ENCODE measurements around the gene GPR12.
A peak's percentile ranks its signal among the peaks of the same experiment; 100 is the strongest.
"Not testable (repeated sequence)": the region's sequence is repeated elsewhere in the genome, so short reads cannot be mapped to it uniquely, and the experiment has no call there.

The GPR12 gene

GRCh38 chr13:26742691-26743358 lies 17.8 kb downstream of the GPR12 start:
- peak overlapping the region; percentile 31 for H3K4me3 ChIP-seq (ENCODE audit: low read length)
- no peak overlapping the region for H3K9ac ChIP-seq (ENCODE audit: low read length)
- no peaks in the 10 kb centered on the region for H3K36me3 ChIP-seq (ENCODE audit: control insufficient read depth, low read depth, low read length)
- H3K27ac ChIP-seq (ENCODE audit: low read length) = no peak overlapping the region
- H3K27me3 ChIP-seq (ENCODE audit: control insufficient read depth, insufficient read depth, low read length) = peaks cover 37% of the 10 kb centered on the region
- no peaks in the 10 kb centered on the region for H3K9me3 ChIP-seq (ENCODE audit: control insufficient read depth, low read depth, low read length)
- H3K4me1 ChIP-seq (ENCODE audit: control insufficient read depth, low read depth, low read length) = peaks cover 18% of the 10 kb centered on the region

- Histone ChIP-seq H3K36me3 (ENCODE audit: control insufficient read depth, low read depth, low read length) (no peaks in the 10 kb centered on the region), H3K27ac (ENCODE audit: low read length) (no peak overlapping the region), H3K27me3 (ENCODE audit: control insufficient read depth, insufficient read depth, low read length) (no peaks in the 10 kb centered on the region), H3K4me3 (ENCODE audit: low read length) (no peak overlapping the region), H3K4me1 (ENCODE audit: control insufficient read depth, low read depth, low read length) (no peaks in the 10 kb centered on the region), H3K9ac (ENCODE audit: low read length) (no peak overlapping the region), H3K9me3 (ENCODE audit: control insufficient read depth, low read depth, low read length) (no peaks in the 10 kb centered on the region)
Observed at GRCh38 chr13:26735677-26736076, 24.9 kb downstream of the GPR12 start.

- Histone ChIP-seq H3K27me3 (ENCODE audit: control insufficient read depth, insufficient read depth, low read length) (no peaks in the 10 kb centered on the region), H3K9me3 (ENCODE audit: control insufficient read depth, low read depth, low read length) (no peaks in the 10 kb centered on the region), H3K36me3 (ENCODE audit: control insufficient read depth, low read depth, low read length) (no peaks in the 10 kb centered on the region), H3K4me1 (ENCODE audit: control insufficient read depth, low read depth, low read length) (no peaks in the 10 kb centered on the region), H3K27ac (ENCODE audit: low read length) (no peak overlapping the region), H3K9ac (ENCODE audit: low read length) (no peak overlapping the region), H3K4me3 (ENCODE audit: low read length) (no peak overlapping the region)
Observed at GRCh38 chr13:26727633-26728032, 33.0 kb downstream of the GPR12 start.

GRCh38 chr13:26727122-26727521 lies 33.5 kb downstream of the GPR12 start:
- Histone ChIP-seq H3K36me3 (ENCODE audit: control insufficient read depth, low read depth, low read length) (no peaks in the 10 kb centered on the region), H3K27ac (ENCODE audit: low read length) (no peak overlapping the region), H3K27me3 (ENCODE audit: control insufficient read depth, insufficient read depth, low read length) (no peaks in the 10 kb centered on the region), H3K9me3 (ENCODE audit: control insufficient read depth, low read depth, low read length) (no peaks in the 10 kb centered on the region), H3K4me1 (ENCODE audit: control insufficient read depth, low read depth, low read length) (no peaks in the 10 kb centered on the region), H3K4me3 (ENCODE audit: low read length) (no peak overlapping the region), H3K9ac (ENCODE audit: low read length) (no peak overlapping the region)

DNA sequence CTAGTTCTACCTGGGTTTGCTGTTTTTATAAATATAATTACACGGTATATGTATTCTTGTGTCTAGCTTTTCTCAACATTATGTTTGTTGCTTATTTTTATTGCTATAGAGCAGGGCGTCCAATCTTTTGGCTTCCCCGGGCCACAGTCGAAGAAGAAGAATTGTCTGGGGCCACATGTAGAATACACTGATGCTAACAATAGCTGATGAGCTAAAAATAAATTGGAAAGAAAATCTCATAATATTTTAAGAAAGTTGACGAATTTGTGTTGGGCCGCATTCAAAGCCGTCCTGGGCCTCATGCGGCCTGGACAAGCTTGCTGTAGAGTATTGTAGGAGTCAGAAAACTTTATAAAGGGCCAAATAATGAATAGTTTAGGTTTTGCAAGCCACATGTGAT lies 33.9 kb downstream of the GPR12 start:
- Histone ChIP-seq H3K27me3 (ENCODE audit: control insufficient read depth, insufficient read depth, low read length) (no peaks in the 10 kb centered on the region), H3K36me3 (ENCODE audit: control insufficient read depth, low read depth, low read length) (no peaks in the 10 kb centered on the region), H3K4me3 (ENCODE audit: low read length) (no peak overlapping the region), H3K9me3 (ENCODE audit: control insufficient read depth, low read depth, low read length) (no peaks in the 10 kb centered on the region), H3K4me1 (ENCODE audit: control insufficient read depth, low read depth, low read length) (no peaks in the 10 kb centered on the region), H3K27ac (ENCODE audit: low read length) (no peak overlapping the region), H3K9ac (ENCODE audit: low read length) (no peak overlapping the region)

DNA sequence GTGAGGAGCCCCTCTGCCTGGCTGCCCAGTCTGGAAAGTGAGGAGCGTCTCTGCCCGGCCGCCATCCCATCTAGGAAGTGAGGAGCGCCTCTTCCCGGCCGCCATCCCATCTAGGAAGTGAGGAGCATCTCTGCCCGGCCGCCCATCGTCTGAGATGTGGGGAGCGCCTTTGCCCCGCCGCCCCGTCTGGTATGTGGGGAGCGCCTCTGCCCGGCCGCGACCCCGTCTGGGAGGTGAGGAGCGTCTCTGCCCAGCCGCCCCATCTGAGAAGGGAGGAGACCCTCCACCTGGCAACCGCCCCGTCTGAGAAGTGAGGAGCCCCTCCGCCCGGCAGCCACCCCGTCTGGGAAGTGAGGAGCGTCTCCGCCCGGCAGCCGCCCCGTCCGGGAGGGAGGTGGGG lies 37.0 kb downstream of the GPR12 start:
- not testable (repeated sequence) for H3K27me3 ChIP-seq (ENCODE audit: control insufficient read depth, insufficient read depth, low read length); H3K4me1 ChIP-seq (ENCODE audit: control insufficient read depth, low read depth, low read length); H3K4me3 ChIP-seq (ENCODE audit: low read length); H3K9me3 ChIP-seq (ENCODE audit: control insufficient read depth, low read depth, low read length); H3K36me3 ChIP-seq (ENCODE audit: control insufficient read depth, low read depth, low read length); H3K27ac ChIP-seq (ENCODE audit: low read length); H3K9ac ChIP-seq (ENCODE audit: low read length)

DNA sequence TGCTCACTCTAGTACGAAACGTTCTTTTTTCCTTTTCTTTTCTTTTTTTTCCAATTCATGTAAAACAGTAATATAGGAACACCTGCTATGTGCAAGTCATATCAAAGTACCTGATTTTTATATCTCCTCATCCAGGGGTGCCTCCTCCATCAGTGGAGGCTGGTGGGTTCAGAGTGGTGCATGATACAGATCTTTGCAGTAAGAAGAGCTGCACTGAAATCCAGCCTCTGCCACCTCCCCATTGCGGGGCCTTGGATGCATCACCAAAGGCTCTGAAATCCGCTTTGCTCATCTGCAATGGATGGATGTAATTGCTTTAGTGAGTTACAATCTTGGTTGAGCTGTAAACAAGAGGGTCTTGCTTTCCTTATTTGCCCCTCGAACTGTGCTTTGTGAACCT lies 38.3 kb downstream of the GPR12 start:
- H3K27ac ChIP-seq (ENCODE audit: low read length) = no peak overlapping the region

DNA sequence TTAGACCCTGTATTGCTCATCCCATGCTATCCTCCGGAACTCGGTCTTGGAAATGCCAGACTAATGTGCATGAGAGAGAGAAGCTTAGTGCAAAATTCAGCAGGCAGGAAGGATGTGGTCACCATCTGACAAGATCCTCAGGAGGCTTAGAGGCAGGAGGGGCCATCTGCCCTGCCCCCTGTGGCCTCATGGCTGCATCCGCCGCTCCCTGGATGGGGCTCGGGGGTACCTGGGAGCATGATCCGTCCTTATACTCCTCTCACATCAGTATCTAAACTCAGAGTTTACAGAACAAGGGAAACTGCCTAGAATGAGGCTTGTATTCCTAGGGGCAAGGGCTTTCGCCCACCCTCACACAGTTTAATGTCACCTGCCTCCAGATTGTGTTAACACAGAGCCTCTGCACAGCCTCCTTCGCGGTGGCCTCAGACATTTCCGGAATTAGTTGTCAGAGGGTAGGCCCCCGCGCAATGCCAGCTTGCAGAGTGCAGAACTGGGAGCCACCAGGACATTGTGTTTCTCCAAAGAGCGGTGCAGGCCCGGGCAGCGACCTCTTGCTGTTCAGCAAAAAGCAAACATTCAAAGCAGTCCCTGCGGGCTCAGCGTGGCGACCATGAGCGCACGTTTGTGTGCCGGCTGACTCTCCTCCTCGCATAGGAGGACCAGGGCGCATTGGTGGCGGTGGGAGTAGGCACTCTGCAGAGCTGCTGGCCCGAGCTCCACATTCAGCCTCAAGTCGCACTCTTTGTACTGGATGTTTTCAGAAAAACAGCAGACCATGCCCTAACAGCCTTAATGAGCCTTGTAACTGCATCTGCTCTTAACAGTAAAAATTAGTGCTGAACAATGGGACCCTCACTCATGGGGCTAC lies 39.1 kb downstream of the GPR12 start:
- no peaks in the 10 kb centered on the region for H3K36me3 ChIP-seq (ENCODE audit: control insufficient read depth, low read depth, low read length)
- H3K9ac ChIP-seq (ENCODE audit: low read length) = no peak overlapping the region
- H3K27me3 ChIP-seq (ENCODE audit: control insufficient read depth, insufficient read depth, low read length) = no peaks in the 10 kb centered on the region
- no peaks in the 10 kb centered on the region for H3K9me3 ChIP-seq (ENCODE audit: control insufficient read depth, low read depth, low read length)
- no peaks in the 10 kb centered on the region for H3K4me1 ChIP-seq (ENCODE audit: control insufficient read depth, low read depth, low read length)
- no peak overlapping the region for H3K4me3 ChIP-seq (ENCODE audit: low read length)
- no peak overlapping the region for H3K27ac ChIP-seq (ENCODE audit: low read length)

More for the DNA sequence above, 38.3 kb downstream of the GPR12 start:
- no peaks in the 10 kb centered on the region for H3K36me3 ChIP-seq (ENCODE audit: control insufficient read depth, low read depth, low read length)
- H3K4me1 ChIP-seq (ENCODE audit: control insufficient read depth, low read depth, low read length) = no peaks in the 10 kb centered on the region
- no peak overlapping the region for H3K4me3 ChIP-seq (ENCODE audit: low read length)
- H3K9me3 ChIP-seq (ENCODE audit: control insufficient read depth, low read depth, low read length) = no peaks in the 10 kb centered on the region
- no peak overlapping the region for H3K9ac ChIP-seq (ENCODE audit: low read length)
- no peaks in the 10 kb centered on the region for H3K27me3 ChIP-seq (ENCODE audit: control insufficient read depth, insufficient read depth, low read length)

- no peaks in the 10 kb centered on the region for H3K9me3 ChIP-seq (ENCODE audit: control insufficient read depth, low read depth, low read length)
- H3K36me3 ChIP-seq (ENCODE audit: control insufficient read depth, low read depth, low read length) = no peaks in the 10 kb centered on the region
- H3K4me1 ChIP-seq (ENCODE audit: control insufficient read depth, low read depth, low read length) = no peaks in the 10 kb centered on the region
- H3K27me3 ChIP-seq (ENCODE audit: control insufficient read depth, insufficient read depth, low read length) = no peaks in the 10 kb centered on the region
- H3K27ac ChIP-seq (ENCODE audit: low read length) = no peak overlapping the region
- no peak overlapping the region for H3K4me3 ChIP-seq (ENCODE audit: low read length)
- no peak overlapping the region for H3K9ac ChIP-seq (ENCODE audit: low read length)
Observed at GRCh38 chr13:26719356-26719945, 41.1 kb downstream of the GPR12 start.

GRCh38 chr13:26718872-26719271 lies 41.7 kb downstream of the GPR12 start:
- Histone ChIP-seq H3K9me3 (ENCODE audit: control insufficient read depth, low read depth, low read length) (no peaks in the 10 kb centered on the region), H3K9ac (ENCODE audit: low read length) (no peak overlapping the region), H3K4me3 (ENCODE audit: low read length) (no peak overlapping the region), H3K4me1 (ENCODE audit: control insufficient read depth, low read depth, low read length) (no peaks in the 10 kb centered on the region), H3K27ac (ENCODE audit: low read length) (no peak overlapping the region), H3K27me3 (ENCODE audit: control insufficient read depth, insufficient read depth, low read length) (no peaks in the 10 kb centered on the region), H3K36me3 (ENCODE audit: control insufficient read depth, low read depth, low read length) (no peaks in the 10 kb centered on the region)

DNA sequence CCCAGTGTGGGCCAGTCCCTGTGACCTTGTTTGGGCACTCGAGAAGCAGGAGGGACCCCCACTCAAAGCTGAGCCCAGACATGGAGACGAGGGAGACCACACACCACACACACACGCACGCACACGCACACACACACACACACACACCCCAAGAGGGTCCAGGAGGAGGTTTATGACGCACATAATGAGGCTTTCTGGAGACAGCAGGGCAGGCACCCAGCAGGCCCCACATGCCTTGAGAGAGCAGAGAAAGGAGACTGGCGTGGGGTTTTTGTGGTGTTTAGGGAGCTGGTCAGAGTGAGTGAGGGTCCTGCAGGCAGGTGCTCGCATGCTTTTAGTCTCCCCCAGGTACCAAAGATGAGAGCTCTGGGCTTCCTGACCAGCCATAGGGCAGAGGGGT lies 42.4 kb downstream of the GPR12 start:
- Histone ChIP-seq H3K4me1 (ENCODE audit: control insufficient read depth, low read depth, low read length) (no peaks in the 10 kb centered on the region), H3K27me3 (ENCODE audit: control insufficient read depth, insufficient read depth, low read length) (no peaks in the 10 kb centered on the region), H3K27ac (ENCODE audit: low read length) (no peak overlapping the region), H3K4me3 (ENCODE audit: low read length) (no peak overlapping the region), H3K9me3 (ENCODE audit: control insufficient read depth, low read depth, low read length) (no peaks in the 10 kb centered on the region), H3K36me3 (ENCODE audit: control insufficient read depth, low read depth, low read length) (no peaks in the 10 kb centered on the region), H3K9ac (ENCODE audit: low read length) (no peak overlapping the region)

All from iPS-18a (cell line).